ENCODE measurements around the gene SLC35A3. TPM values are rescaled to one million over a fixed set of nuclear protein-coding genes. Genes with fewer than 3 reads are reported as not detected.

SLC35A3 gene
- total and polyA plus RNA-seq, 10 donors: 7.2 to 26.5 (median 22.0) TPM

GRCh38 chr1:99963041-99963795 is 6.6 kb upstream of the SLC35A3 start:
- no peaks in the 10 kb centered on the region for H3K9me3 ChIP-seq
- H3K4me1 ChIP-seq: no peaks in the 10 kb centered on the region
- intact Hi-C loops (cut with DNase I; ENCODE audit: low total_unique reads): no loop called here
- H3K36me3 ChIP-seq: no peaks in the 10 kb centered on the region
- no peaks in the 10 kb centered on the region for H3K27me3 ChIP-seq (replicated peaks in 1 of 7)
- H3K27ac ChIP-seq: no peak overlapping the region
- no peak for DNase-seq
- H3K4me3 ChIP-seq: no peak overlapping the region
- no peak for TF ChIP-seq POLR2A (IDR thresholded peaks at IDR 0.05)
- TF ChIP-seq POLR2AphosphoS5 (IDR thresholded peaks at IDR 0.05): no peak
- no peak for TF ChIP-seq CTCF (IDR thresholded peaks at IDR 0.05 in 8 of 11, conservative IDR thresholded peaks at IDR 0.05 in 3 of 11)

GRCh38 chr1:99964806-99965205 is 5.0 kb upstream of the SLC35A3 start:
- Histone ChIP-seq H3K27ac (no peak overlapping the region), H3K4me1 (peaks cover 8 to 13% (median 10%) of the 10 kb centered on the region in 6 donors), H3K9me3 (no peaks in the 10 kb centered on the region), H3K36me3 (no peaks in the 10 kb centered on the region), H3K27me3 (replicated peaks in 1 of 7) (no peaks in the 10 kb centered on the region), H3K4me3 (no peak overlapping the region)
- TF ChIP-seq CTCF (IDR thresholded peaks at IDR 0.05 in 8 of 11, conservative IDR thresholded peaks at IDR 0.05 in 3 of 11) (no peak), POLR2AphosphoS5 (IDR thresholded peaks at IDR 0.05) (no peak), POLR2A (IDR thresholded peaks at IDR 0.05) (no peak)
- WGBS, 5 donors: 78 to 88% (median 83%) methylated on average over 3 of the region's 3 CpGs
- no peak for DNase-seq
- intact Hi-C loops (cut with DNase I; ENCODE audit: low total_unique reads): no loop called here

- Histone ChIP-seq H3K9me3 (no peaks in the 10 kb centered on the region), H3K4me1 (peaks cover 12 to 19% (median 15%) of the 10 kb centered on the region in 6 donors), H3K27ac (no peak overlapping the region), H3K27me3 (replicated peaks in 1 of 7) (no peaks in the 10 kb centered on the region), H3K36me3 (no peaks in the 10 kb centered on the region), H3K4me3 (no peak overlapping the region)
- intact Hi-C loops (cut with DNase I; ENCODE audit: low total_unique reads): no loop called here
- TF ChIP-seq POLR2A (IDR thresholded peaks at IDR 0.05) (no peak), CTCF (IDR thresholded peaks at IDR 0.05 in 8 of 11, conservative IDR thresholded peaks at IDR 0.05 in 3 of 11) (no peak), POLR2AphosphoS5 (IDR thresholded peaks at IDR 0.05) (no peak)
- DNase-seq: no peak
- WGBS, 5 donors: 80 to 89% (median 85%) methylated on average over 2 of the region's 2 CpGs
These were observed 4.0 kb upstream of the SLC35A3 start for GRCh38 chr1:99965646-99966375.

- Histone ChIP-seq H3K9me3 (no peaks in the 10 kb centered on the region), H3K36me3 (no peaks in the 10 kb centered on the region), H3K27me3 (replicated peaks in 1 of 7) (no peaks in the 10 kb centered on the region), H3K4me1 (peaks cover 15 to 43% (median 29%) of the 10 kb centered on the region in 6 donors), H3K27ac (no peak overlapping the region), H3K4me3 (no peak overlapping the region)
- intact Hi-C loops (cut with DNase I; ENCODE audit: low total_unique reads): no loop called here
- no peak for DNase-seq
- no peak for TF ChIP-seq CTCF (IDR thresholded peaks at IDR 0.05 in 8 of 11, conservative IDR thresholded peaks at IDR 0.05 in 3 of 11)
- no peak for TF ChIP-seq POLR2AphosphoS5 (IDR thresholded peaks at IDR 0.05)
- no peak for TF ChIP-seq POLR2A (IDR thresholded peaks at IDR 0.05)
- WGBS, 5 donors: 93 to 98% (median 97%) methylated on average over 4 of the region's 4 CpGs
These were observed 1.6 kb upstream of the SLC35A3 start for GRCh38 chr1:99968214-99968613.
